Erythroblast (primary cell): Measurements from ENCODE around the gene GNAQ.

Experiments
- GATA1 ChIP-seq: IDR thresholded peaks from 2 replicates; pipeline ENCODE4 v1.6.1; 2011; ENCODE audit warnings: low read depth, mild to moderate bottlenecking, control low read depth, low read length, moderate library complexity
- POLR2A ChIP-seq: IDR thresholded peaks from 2 replicates; pipeline ENCODE4 v1.6.1; 2011; ENCODE audit warnings: mild to moderate bottlenecking, low read length

- TF ChIP-seq POLR2A (no peak), GATA1 (no peak)
Observed at GRCh38 chr9:77752554-77752953, 279.1 kb downstream of the GNAQ start.
